GM18519 (cell line): ENCODE measurements around the gene STN1.

Experiments used
- ATAC-seq: cut with Tn5 transposase; IDR thresholded peaks from one replicate; pipeline ENCODE4 v1.9.1; 2021; ENCODE audit warnings: mild to moderate bottlenecking, moderate library complexity; ENCODE audit not compliant: unreplicated experiment, low FRiP score

STN1 gene

DNA sequence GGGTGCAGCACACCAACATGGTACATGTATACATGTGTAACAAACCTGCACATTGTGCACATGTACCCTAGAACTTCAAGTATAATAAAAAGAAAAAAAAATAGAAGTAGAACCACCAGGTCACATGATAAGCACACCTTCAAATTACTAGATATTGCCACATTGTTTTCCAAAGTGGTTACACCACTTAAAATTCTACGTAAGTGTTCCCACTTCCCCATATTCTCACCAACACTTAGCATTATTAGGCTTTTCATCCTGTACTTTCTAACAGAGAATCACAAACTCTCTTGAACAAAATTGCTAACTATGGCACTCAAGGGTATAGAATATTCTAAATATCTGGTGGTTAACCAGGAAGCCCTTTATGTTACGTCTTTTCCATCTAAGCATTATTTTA lies 85.2 kb downstream of the STN1 start:
- ATAC-seq, result no peak
